Left cardiac atrium (tissue), 4 donors: ENCODE measurements around the gene ZNF326. TPM values are rescaled to one million over a fixed set of nuclear protein-coding genes. Genes with fewer than 3 reads are reported as not detected.
"Not testable (repeated sequence)": the region's sequence is repeated elsewhere in the genome, so short reads cannot be mapped to it uniquely, and the experiment has no call there.

Source experiments
- ATAC-seq, 2 donors: fragments of 200-7000 bp; cut with Tn5 transposase; one replicate each; pipeline ENCODE4 v1.9.1; 2020; ENCODE audit warnings: mild to moderate bottlenecking in 2 of 2, moderate library complexity in 2 of 2
- DNase-seq: peaks from one replicate; pipeline ENCODE4 v3.0.0-alpha.2; 2020
- intact Hi-C, 2 donors: fragments of 100-400 bp; cut with DNase I; formaldehyde crosslinking; loops; one replicate each; pipeline versions ENCODE4 v1.14.1 to v1.15.1; 2022 to 2023
- total RNA-seq, 2 donors: library from RNA; stranded (reverse); fragmentation: NEBNext Ultra II Directional; extraction: Animal tissue kit (Norgen Biotek cat#: 25700); gene quantifications; one replicate each; pipeline ENCODE4 v1.2.1, GENCODE V29; 2021
- donor health status: DM: no; HTN: yes; CAD: no.
- donor health status: DM: no; HTN: yes; CAD: no; lungs with severe emphysema.
- donor health status: DM: yes; HTN: yes; CAD: no.
- donor health status: Dilated cardiomyopathy.

ZNF326 gene
- total RNA-seq, 2 donors from 2014 or later = 13.0 to 13.4 TPM

DNA sequence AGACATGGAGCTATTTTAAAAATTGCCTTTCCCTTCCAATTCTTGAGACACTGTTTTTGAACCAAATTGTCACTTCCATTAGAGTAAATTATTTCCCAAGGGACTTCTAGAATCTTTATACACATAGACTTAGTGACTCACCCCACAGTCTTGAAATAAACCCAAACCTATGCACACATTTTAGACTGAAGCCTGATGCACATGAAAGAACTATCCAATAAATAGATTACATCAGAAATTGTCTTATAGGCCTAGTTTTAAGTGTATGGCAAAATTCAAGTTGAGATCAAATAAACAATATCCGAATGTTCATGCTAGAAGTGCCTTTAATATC lies 32.2 kb upstream of the ZNF326 start:
- ATAC-seq (no peak), DNase-seq (no peak)
- intact Hi-C loops = no loop called here

GRCh38 chr1:89965193-89965768 lies 29.6 kb upstream of the ZNF326 start:
- ATAC-seq = peak in 1 of 2 donors; percentile 47
- intact Hi-C loops = no loop called here
- DNase-seq = no peak

DNA sequence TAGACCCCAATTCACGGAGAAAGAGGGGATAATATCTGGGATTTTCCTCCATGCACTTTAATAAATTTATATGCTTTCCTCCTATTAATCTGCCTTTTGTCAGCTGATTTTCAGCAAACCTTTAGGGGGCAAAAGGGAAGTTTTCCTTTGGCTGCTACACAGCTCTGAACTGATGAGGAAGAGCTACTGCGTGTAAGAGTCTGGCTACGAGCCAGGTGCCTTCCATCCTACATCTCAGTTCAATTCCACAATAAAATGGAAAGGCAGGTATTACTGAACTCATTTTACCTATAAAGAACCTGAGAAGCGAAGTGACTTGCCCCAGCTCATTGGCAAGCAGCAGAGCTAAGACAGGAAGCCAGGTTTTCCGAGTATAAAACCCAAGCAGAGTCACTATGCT lies 28.3 kb upstream of the ZNF326 start:
- intact Hi-C loops = no loop called here
- no peak for ATAC-seq
- no peak for DNase-seq

DNA sequence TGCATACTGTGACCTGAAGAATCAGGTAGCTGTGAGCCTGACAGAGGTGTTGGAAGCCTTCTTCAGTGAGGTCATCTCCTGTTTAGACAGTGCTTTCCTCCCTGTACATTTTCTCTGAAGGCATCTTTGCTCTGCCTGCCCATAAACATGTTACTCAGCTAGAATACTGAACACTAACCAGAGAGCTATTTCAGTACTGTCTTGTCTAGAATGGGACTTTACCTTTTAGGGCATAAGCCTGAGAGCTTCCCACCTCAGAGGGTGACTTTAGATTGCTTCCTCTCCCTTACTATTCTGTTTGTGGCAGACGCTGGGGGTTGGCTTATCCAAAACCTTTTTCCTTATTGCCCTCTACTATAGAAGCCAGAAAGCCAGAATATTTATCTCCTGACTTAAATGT lies 23.3 kb upstream of the ZNF326 start:
- ATAC-seq = no peak
- intact Hi-C loops = no loop called here
- no peak for DNase-seq

DNA sequence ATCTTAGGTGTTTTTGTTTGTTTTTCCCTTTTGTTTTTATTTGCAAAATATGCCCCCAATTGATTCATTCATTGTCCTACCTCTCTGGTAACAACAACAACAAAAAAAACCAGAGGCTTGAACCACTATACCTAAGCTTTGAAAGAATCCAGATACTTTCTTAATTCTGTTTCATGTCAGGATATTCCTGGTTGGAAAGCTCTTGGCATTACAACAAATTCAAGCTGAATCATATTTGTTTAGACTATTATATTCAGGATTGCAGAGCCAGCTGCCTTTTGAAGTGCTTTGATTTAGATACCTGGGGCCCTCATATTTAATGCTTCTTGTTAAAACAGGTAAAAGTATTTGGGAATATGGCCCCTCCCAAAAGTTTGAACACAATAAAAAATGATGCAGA lies 22.9 kb upstream of the ZNF326 start:
- intact Hi-C loops = no loop called here
- ATAC-seq = no peak
- no peak for DNase-seq

DNA sequence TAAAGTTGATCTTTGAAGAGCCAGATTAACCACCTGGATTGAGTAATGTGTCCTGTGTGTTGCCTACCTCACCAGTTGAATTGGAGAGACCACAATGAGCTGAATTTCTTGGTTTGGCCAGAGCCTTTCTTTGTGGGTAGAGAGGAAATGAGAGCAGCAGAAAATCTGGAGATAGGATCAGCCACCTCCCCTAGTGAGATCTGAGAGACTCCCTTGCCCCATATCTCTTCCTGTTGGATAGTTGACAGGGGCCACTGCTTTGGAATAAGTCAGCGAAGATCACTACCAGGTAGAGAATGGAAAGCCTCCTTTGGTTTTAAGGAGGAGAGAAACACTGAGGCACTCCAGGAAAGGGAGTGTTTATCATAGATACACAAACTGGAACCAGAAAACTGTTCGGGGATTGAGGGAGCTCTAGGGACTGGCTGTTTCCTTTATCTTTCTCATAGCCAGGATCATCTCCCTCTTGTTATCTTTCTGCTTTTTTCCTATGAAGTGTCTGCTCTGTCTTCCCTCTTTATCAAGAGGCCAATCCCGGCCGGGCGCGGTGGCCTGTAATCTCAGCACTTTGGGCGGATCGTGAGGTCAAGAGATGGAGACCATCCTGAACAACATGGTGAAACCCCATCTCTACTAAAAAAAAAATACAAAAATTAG lies 21.3 kb upstream of the ZNF326 start:
- DNase-seq (no peak), ATAC-seq (no peak)
- intact Hi-C loops = no loop called here

DNA sequence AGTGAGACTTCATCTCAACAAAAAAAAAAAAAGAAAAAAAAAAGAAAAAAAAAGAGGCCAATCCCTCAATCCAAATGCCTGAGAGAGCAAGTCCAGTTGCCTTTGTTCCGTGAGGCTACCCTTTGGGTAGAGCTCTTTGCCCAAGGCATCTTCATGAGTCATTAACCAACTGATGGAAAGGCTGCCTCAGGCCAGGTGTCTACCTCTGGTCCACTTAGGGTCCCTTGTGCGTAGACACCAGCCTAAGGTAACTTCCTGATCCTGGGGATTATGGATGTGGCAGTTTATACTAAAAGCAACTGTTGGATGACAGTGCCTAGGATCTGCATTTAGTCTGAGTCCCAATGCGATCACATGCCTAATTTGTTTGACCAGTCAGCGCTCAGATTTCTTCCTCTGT lies 20.7 kb upstream of the ZNF326 start:
- ATAC-seq (no peak), DNase-seq (no peak)
- intact Hi-C loops = no loop called here

DNA sequence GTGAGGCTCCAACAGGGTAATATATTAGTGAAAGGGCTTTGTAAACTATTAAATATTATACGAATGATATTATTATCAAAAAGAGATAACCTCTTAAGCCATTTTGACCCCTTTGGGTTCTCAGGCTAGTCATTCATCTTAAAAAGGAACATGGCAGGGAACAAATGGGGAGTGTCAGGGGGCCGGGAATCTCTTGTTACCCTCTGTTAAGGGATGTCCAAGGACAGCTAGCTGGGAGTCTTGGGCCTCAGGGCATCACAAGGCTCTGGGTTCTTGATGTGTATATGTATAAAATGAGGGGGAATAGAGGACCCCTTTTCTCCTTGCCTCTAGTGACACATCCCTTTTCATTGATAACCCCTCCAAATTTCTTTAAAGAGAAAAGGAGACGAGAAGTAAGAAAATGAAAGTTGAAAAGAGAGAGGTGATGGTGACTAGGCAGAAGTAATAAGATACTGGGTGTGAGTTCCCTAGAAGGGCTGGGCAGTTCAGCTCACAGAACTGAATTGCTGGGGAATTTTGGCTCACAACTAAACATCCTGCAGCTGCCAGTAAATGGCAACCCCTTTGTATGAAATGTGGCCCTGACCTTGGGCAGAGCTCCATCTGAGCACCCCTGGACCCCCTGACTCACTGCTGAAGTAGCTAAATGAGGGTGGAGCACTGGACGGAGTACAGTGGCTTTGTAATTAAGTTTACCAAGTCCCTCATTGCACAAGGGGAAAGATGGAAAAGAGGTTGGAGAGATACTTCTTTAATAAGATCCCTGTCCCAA lies 20.0 kb upstream of the ZNF326 start:
- peak in 1 of 2 donors; percentile 53 for ATAC-seq
- intact Hi-C loops = no loop called here

DNA sequence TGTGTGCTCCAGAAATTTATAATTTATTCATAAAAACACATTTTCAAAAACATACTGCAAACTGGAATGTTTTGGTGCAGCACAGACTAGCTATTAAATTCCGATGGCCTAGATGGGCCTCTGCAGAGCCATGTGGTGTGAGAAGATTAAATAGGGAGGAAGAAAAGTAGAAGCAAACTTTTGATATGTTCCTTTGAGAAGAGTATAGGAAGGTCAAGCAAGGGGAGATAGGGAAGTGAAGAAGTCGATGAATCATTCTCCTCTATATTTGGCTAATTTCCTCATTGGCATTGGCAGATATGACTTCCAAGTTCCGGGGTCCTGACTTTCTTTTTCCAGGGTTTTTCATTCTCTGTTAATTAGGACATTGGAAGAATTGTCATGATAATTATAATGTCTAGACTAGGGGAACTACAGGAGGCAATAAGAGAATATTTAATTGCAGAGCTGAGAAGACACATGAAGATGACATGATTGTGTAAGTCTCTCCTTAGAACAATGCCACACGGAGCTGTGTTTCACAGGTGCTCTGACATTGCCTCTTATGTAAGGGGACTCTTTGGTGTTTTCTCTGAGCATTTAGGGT lies 19.3 kb upstream of the ZNF326 start:
- intact Hi-C loops = no loop called here
- DNase-seq (no peak), ATAC-seq (peak in 1 of 2 donors; percentile 57)

More for the DNA sequence above, 20.0 kb upstream of the ZNF326 start:
- no peak for DNase-seq

DNA sequence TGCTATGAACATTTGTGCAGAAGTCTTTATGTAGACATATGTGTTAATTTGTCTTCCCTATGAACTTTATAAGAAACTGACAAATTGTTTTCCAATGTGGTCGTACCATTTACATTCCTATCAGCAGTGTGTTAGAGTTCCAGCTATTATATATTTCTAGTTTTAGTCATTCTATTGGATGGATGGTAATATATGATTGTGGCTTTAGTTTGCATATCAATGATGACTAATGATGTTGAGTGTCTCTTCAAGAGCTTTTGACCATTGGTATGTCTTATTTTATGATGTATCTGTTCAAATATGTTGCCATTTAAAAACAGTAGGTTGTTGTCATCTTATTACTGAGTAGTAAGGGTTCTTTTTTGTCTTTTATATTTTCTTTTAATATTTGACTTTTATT lies 16.2 kb upstream of the ZNF326 start:
- no peak for DNase-seq
- no peak for ATAC-seq
- intact Hi-C loops = no loop called here

DNA sequence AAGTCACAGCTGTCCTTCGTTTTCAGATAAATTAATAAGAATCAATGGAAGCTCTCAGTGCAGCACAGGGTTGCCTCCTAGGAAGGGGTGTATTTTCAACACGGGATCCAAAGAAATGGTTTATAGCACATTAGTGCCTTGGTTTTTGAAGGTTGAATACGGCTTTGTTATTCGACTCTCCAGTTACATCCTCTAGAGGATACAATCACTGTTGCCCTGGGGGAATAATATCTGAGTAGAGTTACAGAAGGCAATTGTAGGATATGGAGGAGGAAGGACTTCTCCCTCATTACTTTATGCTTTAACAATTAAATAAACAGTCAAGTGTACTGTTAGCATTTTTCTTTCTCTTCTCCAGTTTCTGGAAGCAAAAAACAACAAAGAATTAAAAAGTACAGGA lies 14.3 kb upstream of the ZNF326 start:
- intact Hi-C loops = no loop called here
- DNase-seq (no peak), ATAC-seq (no peak)

GRCh38 chr1:89982846-89983245 lies 12.1 kb upstream of the ZNF326 start:
- intact Hi-C loops, DNase-seq, ATAC-seq: not testable (repeated sequence)

GRCh38 chr1:89984564-89985116 lies 10.3 kb upstream of the ZNF326 start:
- ATAC-seq, DNase-seq: not testable (repeated sequence)
- intact Hi-C loops = loop anchor here in 1 of 2 donors (5.0 kb wide), 1 partner anchor 177 kb away; no protein-coding TSS in a partner anchor

GRCh38 chr1:89986020-89986419 lies 8.9 kb upstream of the ZNF326 start:
- intact Hi-C loops = loop anchor here (2.0 to 5.0 kb wide), 2 partner anchors 143 to 179 kb away; no protein-coding TSS in a partner anchor
- no peak for ATAC-seq

DNA sequence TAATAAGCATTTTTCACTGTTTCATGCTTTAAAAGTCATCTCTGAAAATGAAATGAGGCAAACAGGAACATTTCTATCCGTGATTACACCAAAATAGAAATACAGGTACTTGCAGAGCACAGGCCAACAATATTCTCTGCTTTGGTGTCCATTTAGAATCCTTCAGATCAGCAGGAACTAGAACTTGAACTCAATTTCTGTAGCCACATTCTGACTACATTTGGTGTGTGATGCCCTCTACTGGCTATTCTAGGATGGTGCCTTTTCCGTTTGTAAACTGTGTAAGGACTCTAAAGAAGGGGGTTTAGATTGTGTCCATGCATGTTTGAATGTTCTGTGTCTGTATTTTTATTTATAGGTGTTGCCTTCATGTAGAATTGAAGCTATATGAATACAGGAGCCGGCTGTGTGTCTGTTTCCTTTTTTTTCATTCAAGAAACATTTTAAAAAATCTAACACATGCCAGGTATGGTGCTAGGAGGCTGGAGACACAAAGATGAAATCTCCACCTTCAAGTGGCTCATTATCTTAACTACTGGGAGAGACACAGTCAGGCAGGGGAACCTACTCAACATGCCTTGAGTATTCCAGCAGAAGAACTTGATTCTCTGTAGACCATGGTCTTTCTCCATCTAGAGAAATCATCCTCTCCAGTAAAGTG lies 7.6 kb upstream of the ZNF326 start:
- intact Hi-C loops = loop anchor here (1.0 to 5.0 kb wide), 3 partner anchors 144 to 183 kb away; no protein-coding TSS in a partner anchor
- DNase-seq (no peak), ATAC-seq (peak; percentile 89 to 90)

More at GRCh38 chr1:89986020-89986419, 8.9 kb upstream of the ZNF326 start:
- DNase-seq = no peak

DNA sequence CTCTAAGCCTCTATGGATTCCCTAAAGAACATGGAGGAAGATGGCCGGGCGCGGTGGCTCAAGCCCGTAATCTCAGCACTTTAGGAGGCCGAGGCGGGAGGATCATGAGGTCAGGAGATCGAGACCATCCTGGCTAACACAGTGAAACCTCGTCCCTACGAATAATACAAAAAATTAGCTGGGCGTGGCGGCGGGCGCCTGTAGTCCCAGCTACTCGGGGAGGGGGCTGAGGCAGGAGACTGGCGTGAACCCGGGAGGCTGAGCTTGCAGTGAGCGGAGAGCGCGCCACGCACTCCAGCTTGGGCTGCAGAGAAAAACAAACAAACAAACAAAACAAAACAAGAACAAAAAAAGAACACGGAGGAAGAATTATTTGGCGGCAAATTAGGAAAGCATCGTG lies 5.8 kb upstream of the ZNF326 start:
- intact Hi-C loops = loop anchor here in 1 of 2 donors (5.0 kb wide), 1 partner anchor 182 kb away; no protein-coding TSS in a partner anchor
- DNase-seq = no peak
- ATAC-seq = no peak

- no peak for ATAC-seq
- intact Hi-C loops = loop anchor here in 1 of 2 donors (5.0 kb wide), 1 partner anchor 182 kb away; no protein-coding TSS in a partner anchor
- no peak for DNase-seq
Observed at GRCh38 chr1:89989799-89990198, 5.1 kb upstream of the ZNF326 start.

- ATAC-seq (no peak), DNase-seq (no peak)
- intact Hi-C loops = no loop called here
Observed at GRCh38 chr1:89990976-89991831, 3.7 kb upstream of the ZNF326 start.
